GM19043 (cell line): ENCODE data around the gene PTGS1.

Source experiments
- ATAC-seq: cut with Tn5 transposase; IDR thresholded peaks from one replicate; pipeline ENCODE4 v1.9.1; 2021; ENCODE audit warnings: low read depth; ENCODE audit not compliant: unreplicated experiment

PTGS1 gene

DNA sequence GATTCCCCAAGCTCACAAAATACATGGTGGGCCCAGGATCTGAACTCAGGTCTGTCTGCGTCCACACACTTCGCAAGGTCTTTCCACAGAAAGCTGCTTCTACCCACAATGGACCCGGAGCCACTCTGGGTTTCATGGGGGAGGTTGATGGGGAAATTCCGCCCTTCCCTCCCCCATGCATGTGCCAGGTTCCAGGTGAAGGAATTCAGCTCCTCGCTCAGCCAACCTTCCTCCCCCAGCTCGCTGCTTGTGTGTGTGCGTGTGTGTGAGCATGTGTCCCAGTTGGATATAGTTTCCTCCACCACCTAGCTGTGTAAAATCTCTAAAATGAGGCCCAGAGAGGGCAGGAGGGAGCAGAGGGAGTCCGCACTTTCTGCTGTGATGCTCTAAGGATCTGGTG lies 1.0 kb downstream of the PTGS1 start:
- ATAC-seq, result no peak

DNA sequence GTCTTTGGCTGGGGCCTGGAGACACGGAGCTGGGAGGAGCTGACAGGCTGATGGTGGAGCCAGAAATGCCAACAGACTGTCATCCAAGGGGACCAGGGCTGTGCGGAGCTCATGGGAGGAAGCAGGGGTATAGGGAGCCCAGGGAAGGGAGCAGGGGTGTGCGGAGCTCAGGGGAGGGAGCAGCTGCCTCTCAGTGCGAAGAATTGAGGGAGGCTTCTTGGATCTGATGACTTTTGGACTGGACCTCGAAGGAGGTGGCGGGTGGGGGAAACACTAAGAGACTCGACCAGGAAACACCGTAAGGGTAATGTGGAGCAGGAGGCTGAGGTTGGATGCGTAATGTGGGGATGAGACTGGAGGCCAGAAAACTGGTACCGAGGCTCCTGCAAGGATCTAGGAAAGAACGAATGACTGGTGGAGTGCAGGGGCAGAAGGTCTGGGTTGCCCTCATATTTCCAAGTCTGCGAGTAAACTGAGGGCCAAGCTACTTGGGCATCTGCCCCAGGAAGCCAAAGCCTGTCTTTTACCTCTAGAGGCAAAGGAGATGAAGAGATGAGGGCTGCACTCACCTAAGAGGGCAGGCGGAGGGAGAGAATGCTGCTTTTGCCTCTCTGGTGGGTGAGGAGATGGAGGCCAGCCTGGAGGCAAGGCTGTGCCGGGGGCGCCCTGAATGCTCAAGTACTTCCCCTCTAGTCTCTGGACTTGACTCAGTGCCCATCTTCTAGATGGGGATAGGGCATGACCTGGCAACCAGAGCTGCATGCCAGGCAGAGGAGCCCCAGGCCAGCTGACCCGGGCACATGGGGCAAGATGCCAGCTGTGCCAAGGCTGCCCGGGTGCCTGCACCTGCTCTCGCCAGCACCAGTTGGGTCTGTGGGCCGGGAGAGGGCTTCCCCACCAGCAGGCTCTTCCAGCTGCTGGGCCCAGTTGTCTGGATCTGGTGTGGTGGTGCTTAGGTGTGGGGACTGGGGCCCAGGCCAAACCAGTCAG lies 2.3 kb downstream of the PTGS1 start:
- no peak for ATAC-seq

DNA sequence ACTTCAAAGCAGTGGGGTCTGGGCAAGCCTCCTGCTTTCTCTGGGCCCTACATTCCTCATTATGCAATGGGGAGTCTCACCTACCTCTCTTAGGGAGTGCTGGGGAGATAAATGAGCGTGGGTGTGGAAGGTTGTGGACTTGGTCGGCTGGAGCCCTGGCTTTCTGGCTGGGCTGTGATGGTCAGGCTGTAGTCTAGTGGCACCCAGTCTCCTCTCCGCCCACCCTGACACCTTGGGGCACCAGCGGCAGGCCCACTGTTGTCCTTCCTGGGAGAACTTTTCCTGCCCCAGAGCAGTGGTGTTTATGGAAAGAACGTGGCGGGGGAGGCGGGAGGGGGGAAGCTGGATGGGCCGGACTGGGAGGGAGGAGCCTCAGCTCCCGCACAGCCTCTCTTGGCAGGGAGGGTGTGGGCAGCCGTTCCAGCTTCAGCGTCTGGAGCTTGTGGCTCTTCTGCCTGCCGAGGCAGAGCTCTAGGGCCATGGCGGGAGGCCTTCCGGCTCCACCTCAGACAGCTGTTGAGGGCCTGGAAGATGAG lies 4.1 kb downstream of the PTGS1 start:
- no peak for ATAC-seq

DNA sequence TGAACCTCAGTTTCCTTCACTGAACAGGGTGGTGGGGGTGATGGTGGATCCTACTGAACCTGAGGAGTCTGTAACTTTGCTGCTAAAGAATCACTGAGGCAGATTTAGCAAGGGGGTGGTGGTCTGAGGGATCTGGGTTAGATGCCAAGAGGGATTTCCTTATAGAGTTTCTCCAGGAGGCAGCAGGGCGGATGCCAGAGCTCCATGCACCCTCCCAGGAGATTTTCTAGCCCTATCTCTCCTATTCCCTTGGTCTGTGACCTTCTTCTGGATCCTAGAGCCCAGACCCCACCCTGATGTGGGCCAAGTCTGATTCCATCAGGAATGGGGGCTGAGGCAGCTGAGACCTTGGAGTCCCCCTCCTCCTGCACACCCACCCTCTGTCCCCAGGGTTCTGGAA lies 6.0 kb downstream of the PTGS1 start:
- ATAC-seq, result no peak

DNA sequence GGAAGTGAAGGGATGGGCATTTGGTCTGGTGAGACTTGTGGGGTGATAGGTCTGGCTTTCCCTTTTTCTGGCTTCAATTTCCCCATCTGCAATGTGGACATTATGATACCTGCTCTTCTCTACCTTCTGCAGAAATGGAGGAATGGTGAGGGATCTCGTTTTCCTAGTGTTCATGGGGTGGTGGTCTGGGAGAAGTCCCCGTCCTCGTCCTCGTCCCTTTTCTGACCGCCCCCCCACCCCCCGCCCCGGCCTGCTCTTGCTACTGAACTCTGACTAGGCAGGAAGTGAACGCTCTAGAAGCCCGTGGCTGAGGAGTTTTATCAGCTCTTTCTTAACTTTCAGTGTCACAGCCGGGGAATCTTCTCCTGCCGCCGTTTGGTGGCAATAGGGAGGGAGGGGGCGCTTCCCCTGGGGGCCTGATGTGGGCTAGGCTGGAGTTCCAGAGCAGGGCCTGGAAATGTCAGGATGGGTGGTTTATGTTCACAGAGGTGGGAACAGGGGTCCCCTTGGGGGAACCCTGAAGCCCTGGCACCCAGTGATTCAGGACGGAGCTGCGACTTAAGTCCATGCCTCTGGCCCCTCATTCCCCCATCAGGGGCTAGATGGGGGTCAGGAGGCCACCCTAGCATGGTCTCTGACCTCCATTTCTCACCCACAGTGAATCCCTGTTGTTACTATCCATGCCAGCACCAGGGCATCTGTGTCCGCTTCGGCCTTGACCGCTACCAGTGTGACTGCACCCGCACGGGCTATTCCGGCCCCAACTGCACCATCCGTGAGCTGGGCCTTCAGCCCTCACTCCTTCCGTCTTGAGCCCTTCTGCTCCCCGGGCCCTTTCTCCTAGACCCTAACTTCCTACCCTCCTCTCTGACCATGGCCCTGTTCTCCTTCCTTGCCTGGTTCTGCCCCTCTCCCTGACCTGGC lies 6.7 kb downstream of the PTGS1 start:
- ATAC-seq, result no peak

DNA sequence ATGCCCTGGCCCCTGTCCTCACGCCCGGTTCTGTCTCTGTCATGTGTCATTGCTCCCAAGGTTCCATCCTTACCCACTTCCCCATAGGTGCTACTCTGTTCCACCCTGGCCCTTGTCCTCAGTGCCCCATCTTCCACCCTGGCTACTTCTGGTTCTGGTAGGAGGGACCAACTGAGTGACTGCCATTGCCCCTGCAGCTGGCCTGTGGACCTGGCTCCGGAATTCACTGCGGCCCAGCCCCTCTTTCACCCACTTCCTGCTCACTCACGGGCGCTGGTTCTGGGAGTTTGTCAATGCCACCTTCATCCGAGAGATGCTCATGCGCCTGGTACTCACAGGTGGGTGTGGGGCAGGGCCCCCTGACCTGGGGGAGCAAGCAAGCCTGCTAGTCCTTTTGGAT lies 7.4 kb downstream of the PTGS1 start:
- ATAC-seq, result no peak

DNA sequence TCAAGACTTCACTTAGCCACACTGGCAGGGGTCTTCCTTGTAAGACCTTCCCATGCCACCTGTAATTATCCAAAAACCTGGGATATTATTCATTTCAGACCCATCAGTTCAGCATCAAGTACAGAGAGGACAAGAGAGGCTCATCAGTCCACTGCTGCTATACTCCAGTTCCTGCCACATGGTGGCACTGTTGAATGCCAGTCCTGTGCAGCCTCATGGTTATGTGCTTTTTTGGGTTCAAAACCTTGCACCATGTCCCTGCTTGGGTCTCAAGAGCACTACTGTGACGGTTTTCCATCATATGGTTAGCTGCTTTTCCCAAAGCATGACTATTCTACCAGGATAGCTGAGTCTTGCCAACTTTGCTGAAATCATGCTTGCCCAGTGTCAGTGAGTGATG lies 8.5 kb downstream of the PTGS1 start:
- no peak for ATAC-seq

DNA sequence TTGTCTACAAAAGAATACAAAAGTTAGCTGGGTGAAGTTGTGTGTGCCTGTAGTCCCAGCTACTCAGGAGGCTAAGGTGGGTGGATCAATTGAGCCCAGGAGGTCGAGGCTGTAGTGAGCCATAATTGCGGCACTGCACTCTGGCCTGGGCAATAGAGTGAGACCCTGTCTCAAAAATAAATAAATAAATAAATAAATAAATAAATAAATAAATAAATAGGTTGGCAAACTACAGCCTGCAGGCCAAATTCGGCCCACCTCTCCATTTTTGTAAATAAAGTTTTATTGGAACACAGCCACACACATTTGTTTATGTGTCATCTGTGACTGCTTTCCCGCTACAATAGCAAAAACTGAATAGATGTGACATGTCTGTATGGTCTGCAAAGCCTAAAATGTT lies 9.5 kb downstream of the PTGS1 start:
- ATAC-seq, result no peak

DNA sequence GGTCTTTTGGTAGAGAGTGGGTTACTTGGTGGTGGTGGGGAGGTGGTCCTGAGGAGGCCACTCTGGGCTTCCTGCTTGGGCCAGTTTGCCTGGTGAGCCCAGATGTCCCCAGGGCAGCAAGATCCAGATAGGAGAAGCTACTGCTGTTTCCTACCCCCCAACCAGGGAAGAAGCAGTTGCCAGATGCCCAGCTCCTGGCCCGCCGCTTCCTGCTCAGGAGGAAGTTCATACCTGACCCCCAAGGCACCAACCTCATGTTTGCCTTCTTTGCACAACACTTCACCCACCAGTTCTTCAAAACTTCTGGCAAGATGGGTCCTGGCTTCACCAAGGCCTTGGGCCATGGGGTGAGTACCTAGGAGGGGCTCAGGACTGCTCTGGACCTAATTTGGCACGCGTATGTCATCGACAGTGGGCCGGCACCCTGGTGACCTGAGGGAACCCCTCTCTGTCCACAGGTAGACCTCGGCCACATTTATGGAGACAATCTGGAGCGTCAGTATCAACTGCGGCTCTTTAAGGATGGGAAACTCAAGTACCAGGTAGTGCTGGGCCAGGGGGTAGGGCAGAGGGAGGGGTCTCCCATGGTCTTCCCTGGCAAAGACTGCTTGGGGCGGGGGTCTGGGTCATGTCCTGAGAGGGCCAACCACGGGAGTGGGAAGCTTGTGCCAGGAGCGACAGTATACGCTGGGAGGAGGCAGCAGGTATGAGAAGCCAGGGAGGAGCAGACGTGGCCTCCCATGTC lies 10.6 kb downstream of the PTGS1 start:
- ATAC-seq, result no peak

DNA sequence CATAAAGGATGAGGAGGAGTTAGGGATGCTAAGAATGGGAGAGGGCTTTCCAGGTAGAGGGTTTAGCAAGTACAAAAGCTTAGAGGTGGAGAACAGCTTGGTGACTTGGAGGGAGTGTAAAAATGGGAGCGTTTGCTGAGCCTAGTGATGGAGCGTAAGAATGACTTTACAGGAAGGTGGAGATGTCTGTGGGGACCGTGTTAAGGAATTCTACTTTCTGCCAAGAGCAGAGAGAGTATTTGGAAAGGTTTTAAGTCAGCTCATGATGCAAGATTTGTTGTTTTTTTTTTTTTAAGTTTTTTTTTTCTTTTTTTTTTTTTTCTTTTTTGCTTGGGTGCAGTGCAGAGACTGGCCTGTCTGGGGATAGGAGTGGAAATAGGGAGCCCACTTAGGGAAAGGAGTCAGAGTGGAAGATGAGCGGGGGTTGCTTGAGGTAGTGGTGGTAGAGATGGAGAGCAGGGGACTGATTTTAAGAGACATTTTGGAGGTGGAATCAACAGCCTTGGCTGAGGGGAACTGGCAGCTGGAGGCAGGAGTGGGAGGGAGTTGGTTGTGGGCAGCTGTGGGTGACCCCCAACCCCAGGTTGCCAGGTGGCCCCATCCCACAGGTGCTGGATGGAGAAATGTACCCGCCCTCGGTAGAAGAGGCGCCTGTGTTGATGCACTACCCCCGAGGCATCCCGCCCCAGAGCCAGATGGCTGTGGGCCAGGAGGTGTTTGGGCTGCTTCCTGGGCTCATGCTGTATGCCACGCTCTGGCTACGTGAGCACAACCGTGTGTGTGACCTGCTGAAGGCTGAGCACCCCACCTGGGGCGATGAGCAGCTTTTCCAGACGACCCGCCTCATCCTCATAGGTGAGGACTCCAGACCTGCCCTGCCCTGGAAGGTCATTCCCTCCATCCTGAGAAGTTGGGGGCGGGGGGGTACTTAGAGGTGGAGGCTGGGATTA lies 12.4 kb downstream of the PTGS1 start:
- no peak for ATAC-seq

DNA sequence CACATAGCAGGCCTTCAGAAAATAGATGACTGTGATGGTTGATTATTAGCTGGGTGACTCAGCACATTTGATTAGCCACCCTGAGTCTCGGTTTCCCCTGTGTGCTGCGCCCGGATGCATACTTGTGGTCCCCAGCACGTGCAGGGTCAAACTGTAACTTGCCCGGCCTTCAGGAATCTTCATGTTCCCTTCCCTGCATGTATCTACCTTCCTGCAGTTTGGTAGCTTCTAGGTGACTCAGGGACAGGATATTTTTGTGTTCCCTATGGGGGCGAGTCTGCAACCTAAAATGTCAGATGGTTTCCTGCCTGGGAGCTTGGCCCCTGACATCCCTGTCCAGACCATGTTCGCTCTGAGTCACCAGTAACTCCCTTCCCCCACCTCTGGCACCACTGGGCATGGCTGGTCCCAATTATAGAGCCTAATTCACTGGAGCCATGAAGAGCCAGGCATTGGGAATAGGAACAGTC lies 13.2 kb downstream of the PTGS1 start:
- no peak for ATAC-seq

DNA sequence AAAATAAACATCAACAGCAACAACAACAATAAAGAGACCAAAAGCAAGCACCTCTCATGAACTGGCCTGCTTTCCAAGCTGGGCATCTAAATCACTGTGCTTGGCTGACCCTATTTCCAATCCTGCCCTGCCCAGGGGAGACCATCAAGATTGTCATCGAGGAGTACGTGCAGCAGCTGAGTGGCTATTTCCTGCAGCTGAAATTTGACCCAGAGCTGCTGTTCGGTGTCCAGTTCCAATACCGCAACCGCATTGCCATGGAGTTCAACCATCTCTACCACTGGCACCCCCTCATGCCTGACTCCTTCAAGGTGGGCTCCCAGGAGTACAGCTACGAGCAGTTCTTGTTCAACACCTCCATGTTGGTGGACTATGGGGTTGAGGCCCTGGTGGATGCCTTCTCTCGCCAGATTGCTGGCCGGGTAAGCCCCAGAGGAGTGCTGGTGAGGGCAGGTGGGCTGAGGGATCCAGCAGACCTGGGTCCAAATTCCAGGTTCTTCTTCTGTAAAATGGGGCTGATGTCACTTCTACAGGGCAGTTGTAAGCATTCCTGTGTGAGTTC lies 15.6 kb downstream of the PTGS1 start:
- ATAC-seq, result no peak

DNA sequence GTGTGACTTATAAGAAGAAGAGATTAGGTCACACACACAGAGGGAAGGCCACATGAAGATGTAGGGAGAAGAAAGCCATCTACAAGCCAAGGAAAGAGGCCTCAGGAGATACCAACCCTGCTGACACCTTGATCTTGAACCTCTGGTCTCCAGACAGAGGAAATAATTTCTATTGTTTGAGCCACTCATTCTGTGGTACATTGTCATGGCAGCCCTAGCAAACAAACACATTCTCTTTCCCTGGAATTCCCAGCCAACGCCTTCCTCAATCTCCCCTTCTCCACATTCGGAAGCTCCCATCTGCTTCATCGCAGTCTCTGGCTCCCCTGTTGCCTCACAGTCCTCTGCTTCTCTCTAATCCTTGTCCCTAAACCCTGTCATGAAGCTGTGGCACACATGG lies 16.7 kb downstream of the PTGS1 start:
- no peak for ATAC-seq

DNA sequence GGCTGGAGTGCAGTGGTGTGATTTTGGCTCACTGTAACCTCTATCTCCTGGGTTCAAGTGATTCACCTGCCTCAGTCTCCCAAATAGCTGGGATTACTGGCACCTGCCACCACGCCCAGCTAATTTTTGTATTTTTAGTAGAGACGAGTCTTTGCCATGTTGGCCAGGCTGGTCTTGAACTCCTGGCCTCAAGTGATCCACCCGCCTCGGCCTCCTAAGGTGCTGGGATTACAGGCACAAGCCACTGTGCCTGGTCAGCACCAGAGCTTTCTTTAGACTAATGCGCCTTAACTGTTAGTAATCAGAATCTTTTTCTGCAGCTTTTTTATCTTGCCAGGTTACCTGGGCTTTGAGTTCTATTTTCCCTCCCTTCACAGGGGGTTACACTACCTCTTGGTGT lies 18.4 kb downstream of the PTGS1 start:
- no peak for ATAC-seq

DNA sequence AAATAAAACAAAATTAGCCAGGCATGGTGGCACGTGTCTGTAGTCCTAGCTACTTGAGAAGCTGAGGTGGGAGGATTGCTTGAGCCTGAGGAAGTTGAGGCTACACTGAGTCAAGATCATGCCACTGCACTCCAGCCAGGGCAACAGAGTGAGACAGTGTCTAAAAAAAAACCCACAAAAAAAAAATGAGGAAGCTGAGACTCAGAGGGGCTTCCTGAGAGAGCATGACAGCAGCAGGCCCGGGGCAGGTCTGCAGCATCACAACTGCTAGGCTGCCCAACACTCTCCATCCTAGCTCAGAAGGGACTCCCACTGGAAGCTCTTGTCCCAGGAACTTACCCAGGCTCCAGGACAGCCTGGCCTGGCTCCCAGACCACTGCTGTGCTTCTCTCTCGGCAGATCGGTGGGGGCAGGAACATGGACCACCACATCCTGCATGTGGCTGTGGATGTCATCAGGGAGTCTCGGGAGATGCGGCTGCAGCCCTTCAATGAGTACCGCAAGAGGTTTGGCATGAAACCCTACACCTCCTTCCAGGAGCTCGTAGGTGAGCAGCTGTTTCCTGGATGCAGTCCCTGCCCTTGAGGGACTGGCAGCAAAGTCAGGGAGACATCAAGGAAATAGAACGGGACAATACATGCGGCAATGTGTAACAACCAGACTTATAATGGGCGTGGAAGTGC lies 19.1 kb downstream of the PTGS1 start:
- ATAC-seq, result no peak

DNA sequence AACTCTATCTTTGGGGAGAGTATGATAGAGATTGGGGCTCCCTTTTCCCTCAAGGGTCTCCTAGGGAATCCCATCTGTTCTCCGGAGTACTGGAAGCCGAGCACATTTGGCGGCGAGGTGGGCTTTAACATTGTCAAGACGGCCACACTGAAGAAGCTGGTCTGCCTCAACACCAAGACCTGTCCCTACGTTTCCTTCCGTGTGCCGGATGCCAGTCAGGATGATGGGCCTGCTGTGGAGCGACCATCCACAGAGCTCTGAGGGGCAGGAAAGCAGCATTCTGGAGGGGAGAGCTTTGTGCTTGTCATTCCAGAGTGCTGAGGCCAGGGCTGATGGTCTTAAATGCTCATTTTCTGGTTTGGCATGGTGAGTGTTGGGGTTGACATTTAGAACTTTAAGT lies 21.5 kb downstream of the PTGS1 start:
- no peak for ATAC-seq

DNA sequence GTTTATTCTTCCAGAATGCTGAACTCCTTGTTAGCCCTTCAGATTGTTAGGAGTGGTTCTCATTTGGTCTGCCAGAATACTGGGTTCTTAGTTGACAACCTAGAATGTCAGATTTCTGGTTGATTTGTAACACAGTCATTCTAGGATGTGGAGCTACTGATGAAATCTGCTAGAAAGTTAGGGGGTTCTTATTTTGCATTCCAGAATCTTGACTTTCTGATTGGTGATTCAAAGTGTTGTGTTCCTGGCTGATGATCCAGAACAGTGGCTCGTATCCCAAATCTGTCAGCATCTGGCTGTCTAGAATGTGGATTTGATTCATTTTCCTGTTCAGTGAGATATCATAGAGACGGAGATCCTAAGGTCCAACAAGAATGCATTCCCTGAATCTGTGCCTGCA lies 21.9 kb downstream of the PTGS1 start:
- ATAC-seq, result no peak

DNA sequence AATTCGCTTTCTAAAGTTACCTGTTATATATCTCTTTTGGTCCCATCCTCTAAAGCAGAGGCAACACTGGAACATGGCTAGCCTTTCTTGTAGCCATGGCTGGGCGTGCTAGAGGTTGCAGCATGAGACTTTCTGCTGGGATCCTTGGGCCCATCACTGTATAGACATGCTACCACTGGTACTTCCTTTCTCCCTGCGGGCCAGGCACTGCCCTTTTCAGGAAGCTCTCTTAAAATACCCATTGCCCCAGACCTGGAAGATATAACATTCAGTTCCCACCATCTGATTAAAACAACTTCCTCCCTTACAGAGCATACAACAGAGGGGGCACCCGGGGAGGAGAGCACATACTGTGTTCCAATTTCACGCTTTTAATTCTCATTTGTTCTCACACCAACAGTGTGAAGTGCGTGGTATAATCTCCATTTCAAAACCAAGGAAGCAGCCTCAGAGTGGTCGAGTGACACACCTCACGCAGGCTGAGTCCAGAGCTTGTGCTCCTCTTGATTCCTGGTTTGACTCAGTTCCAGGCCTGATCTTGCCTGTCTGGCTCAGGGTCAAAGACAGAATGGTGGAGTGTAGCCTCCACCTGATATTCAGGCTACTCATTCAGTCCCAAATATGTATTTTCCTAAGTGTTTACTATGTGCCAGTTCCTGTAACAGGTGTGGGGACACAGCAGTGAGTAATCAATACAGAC lies 22.6 kb downstream of the PTGS1 start:
- ATAC-seq, result no peak
